Hepatocyte (in vitro differentiated cells): ENCODE data around the gene ATP5F1E. TPM values are rescaled to one million over a fixed set of nuclear protein-coding genes. Genes with fewer than 3 reads are reported as not detected.

Experiments
- DNase-seq: peaks from one replicate; pipeline ENCODE4 v3.0.0-alpha.2; 2016; ENCODE audit warnings: low spot score
- H2AFZ ChIP-seq: fragments of 200-600 bp; sonication (generic); 2 replicates; pipeline ENCODE4 v1.6.0; 2016; ENCODE audit warnings: antibody characterized with exemption, mild to moderate bottlenecking
- H3K27ac ChIP-seq: fragments of 200-600 bp; sonication (generic); 2 replicates; pipeline ENCODE4 v1.5.1; 2016; ENCODE audit warnings: mild to moderate bottlenecking
- H3K27me3 ChIP-seq: fragments of 200-600 bp; sonication (generic); 2 replicates; pipeline ENCODE4 v1.6.1; 2016
- H3K36me3 ChIP-seq: fragments of 200-600 bp; sonication (generic); replicated peaks from 2 replicates; pipeline ENCODE4 v1.5.1; 2016; ENCODE audit warnings: low read depth; ENCODE audit not compliant: insufficient read depth
- H3K4me1 ChIP-seq: fragments of 200-600 bp; sonication (generic); 2 replicates; pipeline ENCODE4 v1.5.1; 2016; ENCODE audit warnings: mild to moderate bottlenecking, moderate library complexity; ENCODE audit not compliant: insufficient read depth
- H3K4me2 ChIP-seq: fragments of 200-600 bp; sonication (generic); 2 replicates; pipeline ENCODE4 v1.6.0; 2016
- H3K4me3 ChIP-seq: fragments of 200-600 bp; sonication (generic); 2 replicates; pipeline ENCODE4 v1.5.1; 2016; ENCODE audit warnings: mild to moderate bottlenecking
- H3K79me2 ChIP-seq: fragments of 200-600 bp; sonication (generic); 2 replicates; pipeline ENCODE4 v1.6.0; 2017; ENCODE audit warnings: mild to moderate bottlenecking
- H3K9me2 ChIP-seq: fragments of 200-600 bp; sonication (generic); replicated peaks from 2 replicates; pipeline ENCODE4 v1.6.0; 2017; ENCODE audit warnings: mild to moderate bottlenecking; ENCODE audit not compliant: insufficient read depth
- H3K9me3 ChIP-seq: fragments of 200-600 bp; sonication (generic); 2 replicates; pipeline ENCODE4 v1.5.1; 2016; ENCODE audit warnings: low read depth, mild to moderate bottlenecking
- H4K20me1 ChIP-seq: fragments of 200-600 bp; sonication (generic); 2 replicates; pipeline ENCODE4 v1.6.0; 2016; ENCODE audit warnings: mild to moderate bottlenecking; ENCODE audit not compliant: insufficient read depth, poor library complexity, severe bottlenecking
- CTCF ChIP-seq: fragments of 200-600 bp; sonication (generic); IDR thresholded peaks from 2 replicates; pipeline ENCODE4 v1.5.1; 2016; ENCODE audit warnings: antibody characterized with exemption, mild to moderate bottlenecking; ENCODE audit not compliant: poor library complexity
- EZH2 ChIP-seq: fragments of 200-600 bp; sonication (generic); IDR thresholded peaks from 2 replicates; pipeline ENCODE4 v1.6.1; 2016; ENCODE audit warnings: antibody characterized with exemption, mild to moderate bottlenecking, borderline replicate concordance
- EZH2phosphoT487 ChIP-seq: fragments of 200-600 bp; sonication (generic); IDR thresholded peaks from one replicate; pipeline ENCODE4 v1.6.1; 2018; ENCODE audit warnings: antibody characterized with exemption, mild to moderate bottlenecking, low read depth, moderate library complexity; ENCODE audit not compliant: unreplicated experiment, severe bottlenecking
- WGBS: methylation state at CpG from one replicate; pipeline ENCODE4 v1.1.6; 2016; ENCODE audit warnings: low lambda C conversion rate; ENCODE audit errors: missing lambda C conversion rate; 5-methylcytosine and 5-hydroxymethylcytosine counted together
- polyA plus RNA-seq: library from polyadenylated mRNA; unstranded; fragments of >200 nt; fragmentation: Nextera tagmentation; extraction: Ambion mirVana; gene quantifications from 2 replicates; pipeline ENCODE4 v1.2.1, GENCODE V29; 2016
- total RNA-seq: library from RNA; depleted of rRNA; stranded (reverse); fragments of >200 nt; gene quantifications from 2 replicates; pipeline ENCODE4 v1.2.3, GENCODE V29; 2014

The ATP5F1E gene
- total and polyA plus RNA-seq, 2 experiments from 2014 or later, result 32.9 to 227 TPM

DNA sequence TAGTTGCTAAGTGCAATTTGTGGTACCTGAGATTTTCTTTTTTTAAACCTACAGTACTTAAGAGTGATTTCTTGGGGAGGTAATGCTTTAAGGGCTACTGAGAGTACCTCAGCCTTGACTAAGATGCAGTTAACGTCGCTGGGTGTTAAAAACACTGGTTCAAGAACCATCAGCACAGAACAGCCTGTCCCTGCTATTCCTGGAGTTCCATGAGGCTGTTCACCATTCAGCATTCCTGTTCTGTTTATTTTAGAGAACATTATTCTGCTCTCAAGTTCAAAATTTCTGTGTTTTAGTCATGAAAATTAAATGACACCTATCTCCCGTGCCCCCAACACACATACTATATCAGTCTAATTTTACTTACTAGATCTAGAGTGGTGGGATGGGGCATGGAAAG, 12.2 kb upstream of the ATP5F1E start:
- H3K4me2 ChIP-seq, result no peak overlapping the region
- peaks cover 26% of the 10 kb centered on the region for H3K4me1 ChIP-seq
- no peak overlapping the region for H3K27ac ChIP-seq
- no peak for TF ChIP-seq CTCF
- no peak for TF ChIP-seq EZH2phosphoT487
- TF ChIP-seq EZH2, result no peak
- H3K27me3 ChIP-seq, result no peaks in the 10 kb centered on the region
- H3K9me2 ChIP-seq, result no peaks in the 10 kb centered on the region
- H2AFZ ChIP-seq, result no peak overlapping the region
- peaks cover 30% of the 10 kb centered on the region for H3K79me2 ChIP-seq
- WGBS, result 89% methylated on average over 3 of the region's 3 CpGs
- H4K20me1 ChIP-seq, result no peaks in the 10 kb centered on the region
- H3K9me3 ChIP-seq, result no peaks in the 10 kb centered on the region
- no peak overlapping the region for H3K4me3 ChIP-seq
- no peaks in the 10 kb centered on the region for H3K36me3 ChIP-seq
- no peak for DNase-seq

- H4K20me1 ChIP-seq, result no peaks in the 10 kb centered on the region
- peaks cover 36% of the 10 kb centered on the region for H3K79me2 ChIP-seq
- WGBS, result 76% methylated on average over 3 of the region's 3 CpGs
- H2AFZ ChIP-seq, result no peak overlapping the region
- no peaks in the 10 kb centered on the region for H3K9me3 ChIP-seq
- H3K9me2 ChIP-seq, result no peaks in the 10 kb centered on the region
- H3K27me3 ChIP-seq, result no peaks in the 10 kb centered on the region
- DNase-seq, result no peak
- H3K4me2 ChIP-seq, result no peak overlapping the region
- H3K4me3 ChIP-seq, result no peak overlapping the region
- TF ChIP-seq EZH2 (no peak), EZH2phosphoT487 (no peak), CTCF (no peak)
- no peaks in the 10 kb centered on the region for H3K36me3 ChIP-seq
- H3K27ac ChIP-seq, result no peak overlapping the region
- H3K4me1 ChIP-seq, result peaks cover 20% of the 10 kb centered on the region
These were observed 11.6 kb upstream of the ATP5F1E start for GRCh38 chr20:59043698-59044097.

DNA sequence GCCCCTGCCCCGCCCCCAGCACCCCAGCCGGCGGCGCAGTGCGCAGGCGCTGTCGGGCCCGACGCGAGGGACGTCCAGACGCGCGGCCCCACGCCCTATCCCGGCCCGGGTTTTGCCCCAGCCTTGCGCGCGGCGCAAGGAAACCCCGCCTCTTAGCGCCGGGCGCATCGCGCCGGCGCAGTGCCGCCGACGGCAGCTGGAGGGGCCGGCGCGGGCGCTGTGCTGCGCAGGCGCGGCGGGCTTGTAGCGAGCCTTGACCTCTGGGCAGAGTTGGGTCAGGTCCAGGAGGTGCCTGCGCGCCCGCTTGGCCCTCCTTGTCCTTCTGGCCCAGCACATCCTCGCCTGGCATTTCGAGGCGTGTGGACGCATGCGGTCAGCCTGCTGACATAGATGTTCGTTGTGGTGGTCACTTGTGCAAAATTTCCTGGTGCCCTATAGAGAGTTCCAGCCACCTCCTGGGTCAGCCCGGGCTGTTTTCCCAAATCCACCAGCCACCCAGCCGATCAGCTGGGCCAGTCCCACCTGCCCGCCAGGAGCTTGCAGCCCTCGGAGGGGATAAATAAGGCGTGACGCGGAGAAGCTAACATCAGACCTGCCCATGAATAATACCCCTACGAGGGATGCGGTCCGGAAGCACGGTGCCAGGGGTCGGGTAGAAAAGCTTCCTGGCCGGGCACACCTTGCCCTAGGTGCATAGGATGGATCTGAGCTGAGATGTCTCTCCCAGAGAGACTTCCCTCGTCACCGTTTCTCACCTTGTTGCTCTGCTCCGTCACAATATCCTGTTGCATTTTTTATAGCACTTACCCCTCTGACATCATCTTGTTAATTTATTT, 10.9 kb upstream of the ATP5F1E start:
- H3K9me2 ChIP-seq, result no peaks in the 10 kb centered on the region
- H3K79me2 ChIP-seq, result peaks cover 43% of the 10 kb centered on the region
- peak overlapping the region; percentile 95 for H3K4me2 ChIP-seq
- peaks cover 17% of the 10 kb centered on the region for H3K4me1 ChIP-seq
- peak overlapping the region; percentile 93 for H3K4me3 ChIP-seq
- DNase-seq, result peak; percentile 97
- no peaks in the 10 kb centered on the region for H3K9me3 ChIP-seq
- H3K27ac ChIP-seq, result peak overlapping the region; percentile 92
- H2AFZ ChIP-seq, result peak overlapping the region; percentile 93
- no peaks in the 10 kb centered on the region for H4K20me1 ChIP-seq
- 28% methylated on average over 65 of the region's 66 CpGs for WGBS
- H3K27me3 ChIP-seq, result no peaks in the 10 kb centered on the region
- no peaks in the 10 kb centered on the region for H3K36me3 ChIP-seq
- TF ChIP-seq EZH2phosphoT487 (no peak), CTCF (no peak), EZH2 (no peak)
